ENCODE data around the gene BTF3L4. TPM values are rescaled to one million over a fixed set of nuclear protein-coding genes. Genes with fewer than 3 reads are reported as not detected.

BTF3L4 gene
- total and polyA plus RNA-seq, 2 experiments from 2014 or later = 67.5 to 80.2 TPM

GRCh38 chr1:52056937-52057231, 789 bp downstream of the BTF3L4 start:
- peaks cover 82% of the 10 kb centered on the region for H3K79me2 ChIP-seq
- no peaks in the 10 kb centered on the region for H3K9me3 ChIP-seq (ENCODE audit: low read depth)
- H3K9me2 ChIP-seq (replicated peaks; ENCODE audit: insufficient read depth) = no peaks in the 10 kb centered on the region
- H3K4me3 ChIP-seq = peak overlapping the region; percentile 80
- no peaks in the 10 kb centered on the region for H3K36me3 ChIP-seq (replicated peaks; ENCODE audit: insufficient read depth, low read depth)
- peaks cover 31% of the 10 kb centered on the region for H4K20me1 ChIP-seq (ENCODE audit: insufficient read depth, poor library complexity, severe bottlenecking)
- peaks cover 20% of the 10 kb centered on the region for H3K4me1 ChIP-seq (ENCODE audit: insufficient read depth)
- peak overlapping the region; percentile 93 for H3K4me2 ChIP-seq
- H3K27ac ChIP-seq = peak overlapping the region; percentile 93
- DNase-seq (ENCODE audit: low spot score) = no peak
- H3K27me3 ChIP-seq = no peaks in the 10 kb centered on the region
- H2AFZ ChIP-seq = peak overlapping the region; percentile 93
- no peak for TF ChIP-seq EZH2 (IDR thresholded peaks at IDR 0.05; ENCODE audit: borderline replicate concordance)
- no peak for TF ChIP-seq CTCF (IDR thresholded peaks at IDR 0.05; ENCODE audit: poor library complexity)
- TF ChIP-seq EZH2phosphoT487 (IDR thresholded peaks at IDR 0.05; ENCODE audit: low read depth, severe bottlenecking, unreplicated experiment) = no peak
- 1% methylated on average over 4 of the region's 4 CpGs for WGBS (ENCODE audit: low lambda C conversion rate, missing lambda C conversion rate)

- Histone ChIP-seq H3K9me3 (ENCODE audit: low read depth) (no peaks in the 10 kb centered on the region), H3K36me3 (replicated peaks; ENCODE audit: insufficient read depth, low read depth) (no peaks in the 10 kb centered on the region), H3K9me2 (replicated peaks; ENCODE audit: insufficient read depth) (no peaks in the 10 kb centered on the region), H4K20me1 (ENCODE audit: insufficient read depth, poor library complexity, severe bottlenecking) (peaks cover 31% of the 10 kb centered on the region), H2AFZ (no peak overlapping the region), H3K27ac (peak overlapping the region; percentile 93), H3K4me1 (ENCODE audit: insufficient read depth) (peaks cover 20% of the 10 kb centered on the region), H3K4me2 (peak overlapping the region; percentile 93), H3K4me3 (peak overlapping the region; percentile 80), H3K79me2 (peaks cover 79% of the 10 kb centered on the region), H3K27me3 (no peaks in the 10 kb centered on the region)
- no peak for DNase-seq (ENCODE audit: low spot score)
- TF ChIP-seq EZH2 (IDR thresholded peaks at IDR 0.05; ENCODE audit: borderline replicate concordance) (no peak), CTCF (IDR thresholded peaks at IDR 0.05; ENCODE audit: poor library complexity) (no peak), EZH2phosphoT487 (IDR thresholded peaks at IDR 0.05; ENCODE audit: low read depth, severe bottlenecking, unreplicated experiment) (no peak)
- 31% methylated on average over 1 of the region's 1 CpG for whole genome bisulfite sequencing (ENCODE audit: low lambda C conversion rate, missing lambda C conversion rate)
Observed at GRCh38 chr1:52057255-52057654, 1.2 kb downstream of the BTF3L4 start.

- peak overlapping the region; percentile 3 for H3K27ac ChIP-seq
- no peaks in the 10 kb centered on the region for H3K27me3 ChIP-seq
- H4K20me1 ChIP-seq (ENCODE audit: insufficient read depth, poor library complexity, severe bottlenecking) = peaks cover 31% of the 10 kb centered on the region
- no peaks in the 10 kb centered on the region for H3K36me3 ChIP-seq (replicated peaks; ENCODE audit: insufficient read depth, low read depth)
- no peak for TF ChIP-seq EZH2 (IDR thresholded peaks at IDR 0.05; ENCODE audit: borderline replicate concordance)
- no peak for TF ChIP-seq CTCF (IDR thresholded peaks at IDR 0.05; ENCODE audit: poor library complexity)
- no peak for TF ChIP-seq EZH2phosphoT487 (IDR thresholded peaks at IDR 0.05; ENCODE audit: low read depth, severe bottlenecking, unreplicated experiment)
- H3K9me2 ChIP-seq (replicated peaks; ENCODE audit: insufficient read depth) = no peaks in the 10 kb centered on the region
- H3K4me2 ChIP-seq = peak overlapping the region; percentile 93
- DNase-seq (ENCODE audit: low spot score) = no peak
- 96% methylated on average over 1 of the region's 1 CpG for WGBS (ENCODE audit: low lambda C conversion rate, missing lambda C conversion rate)
- peak overlapping the region; percentile 80 for H3K4me3 ChIP-seq
- no peak overlapping the region for H2AFZ ChIP-seq
- no peaks in the 10 kb centered on the region for H3K9me3 ChIP-seq (ENCODE audit: low read depth)
- peaks cover 20% of the 10 kb centered on the region for H3K4me1 ChIP-seq (ENCODE audit: insufficient read depth)
- H3K79me2 ChIP-seq = peaks cover 79% of the 10 kb centered on the region
Observed at GRCh38 chr1:52057876-52058415, 1.9 kb downstream of the BTF3L4 start.

GRCh38 chr1:52059321-52059720, 3.2 kb downstream of the BTF3L4 start:
- no peak for DNase-seq (ENCODE audit: low spot score)
- Histone ChIP-seq H3K9me3 (ENCODE audit: low read depth) (no peaks in the 10 kb centered on the region), H2AFZ (no peak overlapping the region), H3K79me2 (peaks cover 79% of the 10 kb centered on the region), H3K27ac (peak overlapping the region; percentile 10), H3K36me3 (replicated peaks; ENCODE audit: insufficient read depth, low read depth) (peaks cover 6% of the 10 kb centered on the region), H3K27me3 (no peaks in the 10 kb centered on the region), H3K4me2 (peak overlapping the region; percentile 93), H3K9me2 (replicated peaks; ENCODE audit: insufficient read depth) (no peaks in the 10 kb centered on the region), H3K4me3 (no peak overlapping the region), H3K4me1 (ENCODE audit: insufficient read depth) (peaks cover 14% of the 10 kb centered on the region), H4K20me1 (ENCODE audit: insufficient read depth, poor library complexity, severe bottlenecking) (peaks cover 27% of the 10 kb centered on the region)
- TF ChIP-seq EZH2phosphoT487 (IDR thresholded peaks at IDR 0.05; ENCODE audit: low read depth, severe bottlenecking, unreplicated experiment) (no peak), CTCF (IDR thresholded peaks at IDR 0.05; ENCODE audit: poor library complexity) (no peak), EZH2 (IDR thresholded peaks at IDR 0.05; ENCODE audit: borderline replicate concordance) (no peak)

All from hepatocyte (in vitro differentiated cells).